GM18861 (cell line): ENCODE data around the gene PIP5KL1.

Experiments
- ATAC-seq: cut with Tn5 transposase; IDR thresholded peaks from one replicate; pipeline ENCODE4 v1.9.1; 2021; ENCODE audit not compliant: unreplicated experiment

The PIP5KL1 gene

DNA sequence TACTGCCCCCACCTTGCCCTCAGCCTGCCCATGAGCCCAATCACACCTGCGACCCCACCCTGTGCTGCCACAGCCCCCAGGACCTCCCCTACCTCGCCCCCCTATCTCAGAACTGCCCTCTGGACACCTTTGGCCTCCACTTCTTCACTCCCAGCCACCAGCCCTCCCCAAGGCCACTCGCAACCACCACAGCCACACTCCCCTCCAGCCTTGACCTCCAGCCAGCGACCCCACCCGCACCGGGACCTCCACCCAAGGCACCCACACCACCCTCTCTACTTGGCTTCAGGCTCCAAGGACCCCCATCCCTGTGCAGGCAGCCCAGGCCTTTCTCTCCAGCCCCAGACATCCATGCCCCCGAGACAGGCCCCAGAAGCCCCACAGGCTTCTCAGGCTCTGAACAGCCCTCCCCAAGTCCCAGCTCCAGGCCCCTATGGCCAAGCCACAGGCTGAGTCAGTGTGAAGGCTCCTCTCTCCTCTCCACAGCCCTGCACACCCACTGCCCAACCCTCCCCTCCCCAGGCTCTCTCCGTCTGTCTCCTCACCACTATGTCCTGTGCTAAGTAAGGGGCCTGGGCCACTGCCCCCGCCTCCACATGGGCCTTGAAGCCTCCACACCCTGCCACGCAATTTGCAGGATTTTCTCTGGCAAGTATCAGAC lies 55.1 kb downstream of the PIP5KL1 start:
- no peak for ATAC-seq

DNA sequence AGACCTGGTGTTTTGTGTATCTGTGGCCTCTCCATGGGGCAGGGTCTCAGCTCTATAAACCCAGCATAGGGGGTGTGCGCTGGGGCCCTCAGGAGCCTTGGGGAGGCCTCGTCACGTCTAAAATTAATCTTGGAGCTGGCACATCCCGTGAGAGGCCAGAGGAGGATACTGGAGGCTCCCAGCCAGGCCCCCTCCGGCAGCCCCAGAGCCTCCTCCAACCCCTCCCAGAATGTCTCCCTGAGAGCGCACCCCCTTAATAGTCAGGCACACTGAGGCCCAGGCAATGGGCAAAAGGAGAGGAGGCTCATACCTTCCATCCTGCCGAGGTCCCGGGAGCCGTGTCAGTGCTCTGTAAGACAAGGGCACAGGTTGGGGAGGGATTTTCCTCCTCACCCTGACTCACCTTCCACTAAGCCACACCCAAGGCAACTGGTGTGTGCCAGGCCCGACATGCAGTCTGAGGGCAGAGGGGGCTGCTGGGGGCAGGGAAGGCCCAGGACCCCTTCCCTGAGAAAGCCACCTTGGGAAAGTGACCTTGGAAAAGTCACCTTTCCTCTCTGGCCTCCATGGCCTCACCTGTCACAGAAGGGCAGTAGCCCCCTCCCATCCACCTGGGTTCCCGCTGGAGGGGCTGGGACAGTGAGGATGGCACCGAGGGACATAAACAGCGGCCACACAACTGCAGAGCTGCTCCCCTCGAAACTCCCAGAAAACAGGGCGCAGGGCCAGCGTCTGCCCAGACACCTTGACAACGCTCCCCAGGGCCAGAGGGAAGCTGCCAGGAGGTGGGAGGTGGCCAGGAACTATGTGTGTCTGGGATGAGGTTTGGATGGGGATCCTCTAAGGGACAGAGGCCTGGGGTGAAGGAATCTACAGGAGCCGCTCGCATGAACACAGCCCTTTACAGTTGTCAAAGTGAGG lies 56.0 kb downstream of the PIP5KL1 start:
- ATAC-seq = no peak

DNA sequence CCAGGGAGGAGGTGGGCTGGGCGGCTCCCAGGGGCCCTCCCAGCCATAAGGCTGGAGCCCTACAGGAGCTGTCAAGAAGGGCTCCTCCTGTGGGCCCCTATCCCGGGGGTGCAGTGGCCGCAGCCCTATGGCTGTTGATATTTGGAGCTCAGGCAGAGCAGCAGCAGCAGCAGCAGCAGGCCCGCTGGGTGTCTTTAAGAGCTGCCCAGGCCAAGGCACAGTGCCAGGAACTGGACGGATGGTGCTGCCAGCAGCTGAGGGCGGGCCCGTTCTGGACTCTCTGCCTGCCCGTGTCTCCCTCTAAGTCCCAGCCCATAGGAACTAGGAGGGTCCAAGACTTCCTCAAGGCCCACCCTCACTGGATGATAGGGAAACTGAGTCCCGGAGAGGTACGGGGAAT lies 56.7 kb downstream of the PIP5KL1 start:
- ATAC-seq = no peak

DNA sequence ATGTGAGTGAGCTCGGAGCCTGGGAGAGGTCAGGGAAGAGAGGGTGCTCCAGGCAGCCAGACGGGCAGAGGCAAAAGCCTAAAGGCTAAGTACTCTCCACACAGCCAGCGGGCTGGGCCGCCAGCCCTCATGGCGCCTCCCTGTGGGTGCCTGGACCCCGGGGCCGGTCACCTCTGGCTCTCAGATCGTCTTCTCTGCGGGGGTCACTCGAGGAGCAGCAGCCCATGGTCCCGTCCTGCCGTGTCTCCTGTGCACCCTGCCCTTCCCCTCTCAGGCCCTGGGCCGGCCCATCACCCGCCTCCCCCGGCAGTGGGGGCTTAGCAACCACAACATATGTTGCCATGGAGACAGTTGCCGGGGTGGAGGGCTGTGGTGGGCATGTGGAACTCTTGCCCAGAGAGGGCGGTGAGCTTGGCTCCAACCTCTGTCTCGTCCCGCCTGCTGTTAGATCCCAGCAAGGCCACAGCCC lies 57.3 kb downstream of the PIP5KL1 start:
- no peak for ATAC-seq

DNA sequence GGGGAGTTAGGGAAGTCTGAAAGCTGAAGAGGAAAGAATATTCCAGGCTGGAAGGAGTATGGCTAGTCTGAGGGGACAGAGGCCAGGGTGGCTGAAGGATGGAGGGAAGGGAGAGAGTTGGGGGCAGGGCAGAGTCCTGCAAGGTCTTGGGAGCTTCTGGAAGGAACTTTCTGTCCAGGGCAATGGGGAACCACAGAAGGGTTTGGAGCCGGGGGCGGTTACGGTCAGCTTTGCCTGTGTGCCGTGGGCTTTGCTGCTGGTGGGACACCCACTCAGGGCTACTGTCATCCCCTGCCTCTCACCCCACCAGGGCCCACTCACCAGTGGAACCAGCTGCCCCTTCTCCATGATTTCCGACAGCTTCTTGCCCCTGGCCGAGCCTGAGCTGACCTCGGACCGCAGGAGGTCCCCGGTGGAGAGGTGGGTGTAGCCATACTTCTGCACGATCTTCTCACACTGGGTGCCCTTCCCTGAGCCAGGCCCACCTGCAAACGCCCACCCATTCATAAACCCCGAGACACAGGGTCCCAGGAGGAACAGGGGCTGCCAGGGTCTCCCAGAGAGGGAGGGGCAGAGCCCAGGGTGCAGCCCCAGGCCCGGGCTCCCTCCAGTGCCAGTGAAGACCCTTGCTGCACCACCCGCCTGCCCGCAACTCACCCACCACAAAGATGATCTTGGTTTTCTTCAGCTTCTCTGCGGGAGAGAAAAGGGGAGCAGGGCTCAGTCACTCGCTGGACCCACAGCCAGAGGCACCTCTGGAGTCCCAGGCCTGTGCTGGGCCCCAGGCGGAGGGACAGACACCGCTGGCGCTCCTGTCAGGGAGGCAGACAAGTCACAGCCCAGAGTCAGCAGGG lies 58.0 kb downstream of the PIP5KL1 start:
- no peak for ATAC-seq

DNA sequence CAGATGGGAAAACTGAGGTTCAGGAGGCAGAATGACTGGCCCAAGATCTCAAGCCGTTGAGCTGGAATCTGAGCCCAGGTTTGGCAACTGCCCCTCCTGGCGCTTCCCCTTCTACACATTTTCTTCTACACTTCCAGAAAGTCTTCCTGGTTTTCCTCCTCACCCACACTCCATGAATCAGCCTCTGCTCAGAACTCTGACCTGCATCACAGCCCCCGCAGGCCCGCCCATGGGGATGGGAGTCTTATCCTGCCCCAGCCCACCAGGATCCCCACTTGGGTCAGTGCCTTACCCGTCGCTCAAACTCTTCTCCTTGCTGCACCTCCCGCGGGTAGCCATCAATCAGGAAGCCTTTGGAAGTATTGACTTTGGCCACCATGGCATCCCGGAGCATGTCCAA lies 59.0 kb downstream of the PIP5KL1 start:
- no peak for ATAC-seq

DNA sequence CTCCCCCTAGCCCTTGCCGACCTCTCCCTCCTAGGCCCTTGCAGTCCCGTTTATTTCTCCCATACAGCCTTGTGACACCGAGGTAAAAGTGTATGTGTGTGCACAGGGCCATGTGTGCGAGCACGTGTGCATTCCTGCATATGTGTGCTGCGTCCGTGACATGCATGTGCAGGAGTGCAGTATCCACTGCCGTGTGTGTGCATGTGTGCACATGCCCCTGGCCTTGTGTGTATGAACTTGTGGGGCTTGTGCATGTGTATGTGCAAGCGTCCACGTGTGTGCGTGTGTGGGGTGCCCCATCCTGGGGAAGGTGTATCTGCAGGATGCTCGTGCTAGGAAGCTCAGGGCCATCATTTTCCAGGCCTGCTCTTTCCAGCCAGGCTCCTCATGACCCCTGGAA lies 59.7 kb downstream of the PIP5KL1 start:
- ATAC-seq = no peak
